Gastrocnemius medialis (tissue), 4 donors: Measurements from ENCODE around the gene CD2BP2. TPM values are rescaled to one million over a fixed set of nuclear protein-coding genes. Genes with fewer than 3 reads are reported as not detected.

Source experiments
- ATAC-seq, 2 donors: fragments of 150-250 bp; one replicate each; pipeline ENCODE4 v1.9.1; 2016
- DNase-seq, 2 donors: peaks; one replicate each; pipeline ENCODE4 v3.0.0-alpha.2; 2019
- H3K27ac ChIP-seq, 4 donors: fragments of 200-600 bp; sonication (generic); 1 replicate in 1 of 4; 2 replicates in 3 of 4; pipeline ENCODE4 v1.5.1; 2016 to 2018; ENCODE audit warnings: mild to moderate bottlenecking in 2 of 4, moderate library complexity in 1 of 4
- H3K27me3 ChIP-seq, 3 donors: fragments of 200-600 bp; sonication (generic) in 2 of 3; 1 replicate in 1 of 3; 2 replicates in 2 of 3; pipeline versions ENCODE4 v1.5.1 to v1.6.0; 2016 to 2019; ENCODE audit warnings: mild to moderate bottlenecking in 1 of 3, moderate library complexity in 1 of 3
- H3K36me3 ChIP-seq, 2 donors: fragments of 200-600 bp; sonication (generic) in 1 of 2; one replicate each; pipeline ENCODE4 v1.5.1; 2017 to 2018
- H3K4me1 ChIP-seq, 2 donors: fragments of 200-600 bp; sonication (generic) in 1 of 2; one replicate each; pipeline ENCODE4 v1.5.1; 2016 to 2017; ENCODE audit warnings: mild to moderate bottlenecking in 2 of 2
- H3K4me3 ChIP-seq, 4 donors: fragments of 200-600 bp; sonication (generic) in 3 of 4; 1 replicate in 1 of 4; 2 replicates in 3 of 4; pipeline ENCODE4 v1.5.1; 2016 to 2019; ENCODE audit warnings: mild to moderate bottlenecking in 2 of 4
- H3K9me3 ChIP-seq, 3 donors: fragments of 200-600 bp; sonication (generic) in 2 of 3; 1 replicate in 1 of 3; 2 replicates in 2 of 3; pipeline ENCODE4 v1.5.1; 2016 to 2019
- CTCF ChIP-seq, 5 experiments: fragments of 450-650 bp in 3 of 5; fragments of 200-600 bp in 2 of 5; sonication (generic) in 2 of 5; IDR thresholded peaks in 4 of 5; conservative IDR thresholded peaks in 1 of 5; 1 replicate in 4 of 5; 2 replicates in 1 of 5; pipeline ENCODE4 v1.5.1; 2016 to 2019; ENCODE audit warnings: antibody characterized with exemption in 5 of 5, mild to moderate bottlenecking in 3 of 5, moderate library complexity in 3 of 5
- POLR2A ChIP-seq, 2 donors: fragments of 450-650 bp; IDR thresholded peaks; one replicate each; pipeline ENCODE4 v1.6.1; 2017; ENCODE audit warnings: antibody characterized with exemption in 2 of 2, mild to moderate bottlenecking in 2 of 2, moderate library complexity in 2 of 2
- in situ Hi-C, 4 donors: fragments of 200-750 bp; cut with MboI; loops; one replicate each; pipeline versions ENCODE4 v1.15.0 to v1.8.0; 2017; ENCODE audit warnings: low sequenced_read_pairs in 4 of 4
- intact Hi-C: fragments of 100-400 bp; cut with DNase I; formaldehyde crosslinking; loops from one replicate; pipeline ENCODE4 v1.15.1; 2023; ENCODE audit warnings: low total_unique reads
- total RNA-seq, 4 donors: library from RNA; depleted of rRNA; stranded (reverse); fragments of >200 nt; gene quantifications; one replicate each; pipeline versions ENCODE4 v1.1.0 to v1.2.3, GENCODE V29; 2016

The CD2BP2 gene
- total RNA-seq, 4 donors from 2014 or later: 33.4 to 53.8 (median 40.9) TPM

GRCh38 chr16:30357085-30357714, 2.1 kb upstream of the CD2BP2 start:
- H3K27ac ChIP-seq: peak overlapping the region; percentile 92 to 97 (median 94)

GRCh38 chr16:30356401-30357084, 1.4 kb upstream of the CD2BP2 start:
- no peaks in the 10 kb centered on the region for H3K27me3 ChIP-seq
- no peak for TF ChIP-seq CTCF (IDR thresholded peaks at IDR 0.05 in 4 of 5, conservative IDR thresholded peaks at IDR 0.05 in 1 of 5)
- TF ChIP-seq POLR2A (IDR thresholded peaks at IDR 0.05): no peak
- ATAC-seq (no peak), DNase-seq (no peak)
- intact Hi-C loops: loop anchor here (5.0 kb wide), 1 partner anchor 454 kb away; the partner anchor contains the start of gene ASPHD1
- H3K9me3 ChIP-seq: no peaks in the 10 kb centered on the region
- peaks cover 39 to 45% of the 10 kb centered on the region in 2 donors for H3K4me1 ChIP-seq
- peak overlapping the region in 2 of 4 donors; percentile 84 to 100 for H3K4me3 ChIP-seq
- in situ Hi-C loops: loop anchor here in 2 of 4 donors (25.0 kb wide), 2 partner anchors 269 to 294 kb away; partner anchors contain the start of genes ALDOA (in 1 of the 2), PPP4C (in 1 of the 2), TBX6 (in 1 of the 2) and YPEL3 (in 1 of the 2)
- peaks cover 0 to 56% of the 10 kb centered on the region in 2 donors for H3K36me3 ChIP-seq
- H3K27ac ChIP-seq: peak overlapping the region; percentile 92 to 97 (median 94)

More at GRCh38 chr16:30357085-30357714, 2.1 kb upstream of the CD2BP2 start:
- no peak for TF ChIP-seq POLR2A (IDR thresholded peaks at IDR 0.05)
- no peak for TF ChIP-seq CTCF (IDR thresholded peaks at IDR 0.05 in 4 of 5, conservative IDR thresholded peaks at IDR 0.05 in 1 of 5)
- no peak for ATAC-seq
- peaks cover 33 to 38% of the 10 kb centered on the region in 2 donors for H3K4me1 ChIP-seq
- H3K9me3 ChIP-seq: no peaks in the 10 kb centered on the region
- H3K4me3 ChIP-seq: no peak overlapping the region
- in situ Hi-C loops (loop anchor here in 2 of 4 donors (25.0 kb wide), 2 partner anchors 270 to 295 kb away; partner anchors contain the start of genes ALDOA (in 1 of the 2), PPP4C (in 1 of the 2), TBX6 (in 1 of the 2) and YPEL3 (in 1 of the 2)), intact Hi-C loops (loop anchor here (5.0 kb wide), 1 partner anchor 455 kb away; the partner anchor contains the start of gene ASPHD1)
- H3K36me3 ChIP-seq: peaks cover 0 to 61% of the 10 kb centered on the region in 2 donors
- H3K27me3 ChIP-seq: no peaks in the 10 kb centered on the region
- no peak for DNase-seq

- intact Hi-C loops (loop anchor here (1.0 to 5.0 kb wide), 2 partner anchors 14 to 454 kb away; partner anchors contain the start of genes ASPHD1 and TBC1D10B), in situ Hi-C loops (loop anchor here in 2 of 4 donors (25.0 kb wide), 2 partner anchors 269 to 294 kb away; partner anchors contain the start of genes ALDOA (in 1 of the 2), PPP4C (in 1 of the 2), TBX6 (in 1 of the 2) and YPEL3 (in 1 of the 2))
Observed at GRCh38 chr16:30355954-30356308, 823 bp upstream of the CD2BP2 start.

More at GRCh38 chr16:30355954-30356308, 823 bp upstream of the CD2BP2 start:
- Histone ChIP-seq H3K27ac (peak overlapping the region; percentile 92 to 97 (median 94)), H3K4me1 (peaks cover 43 to 48% of the 10 kb centered on the region in 2 donors), H3K9me3 (no peaks in the 10 kb centered on the region), H3K27me3 (no peaks in the 10 kb centered on the region), H3K36me3 (peaks cover 0 to 53% of the 10 kb centered on the region in 2 donors), H3K4me3 (peak overlapping the region; percentile 84 to 100 (median 96))
- no peak for TF ChIP-seq CTCF (IDR thresholded peaks at IDR 0.05 in 4 of 5, conservative IDR thresholded peaks at IDR 0.05 in 1 of 5)
- no peak for TF ChIP-seq POLR2A (IDR thresholded peaks at IDR 0.05)
- no peak for DNase-seq
- no peak for ATAC-seq
